Activated CD8-positive, alpha-beta memory T cell treated with anti-CD3 and anti-CD28 coated beads, Interleukin-2, amount 50 U/mL, for 1 hour (primary cell): ENCODE measurements around the gene DGCR8.
"Not testable (repeated sequence)": the region's sequence is repeated elsewhere in the genome, so short reads cannot be mapped to it uniquely, and the experiment has no call there.

Experiments used
- DNase-seq: peaks from one replicate; pipeline ENCODE4 v3.0.0-alpha.2; 2020; ENCODE audit errors: extremely low read depth

The DGCR8 gene

GRCh38 chr22:20152464-20152890, 72.4 kb downstream of the DGCR8 start:
- DNase-seq = no peak

- no peak for DNase-seq
Measured at GRCh38 chr22:20153945-20154344, 73.9 kb downstream of the DGCR8 start.

GRCh38 chr22:20154602-20155187, 74.7 kb downstream of the DGCR8 start:
- DNase-seq = no peak

- DNase-seq = no peak
Measured at GRCh38 chr22:20155330-20156041, 75.4 kb downstream of the DGCR8 start.

GRCh38 chr22:20156042-20156389, 76.0 kb downstream of the DGCR8 start:
- no peak for DNase-seq

GRCh38 chr22:20156611-20157429, 76.8 kb downstream of the DGCR8 start:
- DNase-seq = peak; percentile 56

GRCh38 chr22:20157430-20158183, 77.6 kb downstream of the DGCR8 start:
- no peak for DNase-seq

GRCh38 chr22:20158391-20159036, 78.5 kb downstream of the DGCR8 start:
- no peak for DNase-seq

- DNase-seq = no peak
Measured at GRCh38 chr22:20159076-20159475, 79.0 kb downstream of the DGCR8 start.

GRCh38 chr22:20159531-20159930, 79.5 kb downstream of the DGCR8 start:
- DNase-seq = not testable (repeated sequence)

- no peak for DNase-seq
Measured at GRCh38 chr22:20160041-20160440, 80.0 kb downstream of the DGCR8 start.
